DND-41 (cell line): ENCODE results near the gene CIRBP.
A peak's percentile ranks its signal among the peaks of the same experiment; 100 is the strongest.

Experiments used
- ATAC-seq: fragments of 200-7000 bp; cut with Tn5 transposase; 3 replicates; pipeline ENCODE4 v1.9.1; 2021; ENCODE audit warnings: low read depth; ENCODE audit not compliant: insufficient read depth
- DNase-seq: peaks from one replicate; pipeline ENCODE4 v3.0.0-alpha.2; 2020
- H2AFZ ChIP-seq: 2 replicates; pipeline ENCODE4 v1.6.0; 2012; ENCODE audit warnings: low read depth, low read length
- H3K27ac ChIP-seq: 2 replicates; pipeline ENCODE4 v1.5.1; 2012; ENCODE audit warnings: low read length, inconsistent platforms
- H3K27me3 ChIP-seq: fragments of 200-600 bp; sonication (generic); 2 replicates; pipeline ENCODE4 v1.6.0; 2012; ENCODE audit warnings: low read length, mild to moderate bottlenecking, inconsistent platforms; ENCODE audit not compliant: insufficient read depth, poor library complexity
- H3K36me3 ChIP-seq: 2 replicates; pipeline ENCODE4 v1.5.1; 2012; ENCODE audit warnings: low read length, inconsistent platforms; ENCODE audit not compliant: insufficient read depth
- H3K4me1 ChIP-seq: 2 replicates; pipeline ENCODE4 v1.5.1; 2012; ENCODE audit warnings: mild to moderate bottlenecking, low read length; ENCODE audit not compliant: insufficient read depth
- H3K4me2 ChIP-seq: 2 replicates; pipeline ENCODE4 v1.6.0; 2012; ENCODE audit warnings: mild to moderate bottlenecking, moderate library complexity, low read length, inconsistent platforms; ENCODE audit not compliant: insufficient read depth
- H3K4me3 ChIP-seq, 2 experiments: fragments of 200-600 bp in 1 of 2; shearing (Covaris generic) in 1 of 2; 2 replicates each; pipeline ENCODE4 v1.5.1; 2012 to 2016; ENCODE audit warnings: inconsistent platforms in 2 of 2, low read length in 2 of 2, mild to moderate bottlenecking in 2 of 2, low read depth in 1 of 2, moderate library complexity in 1 of 2
- H3K79me2 ChIP-seq: 2 replicates; pipeline ENCODE4 v1.6.0; 2012; ENCODE audit warnings: low read length, inconsistent platforms; ENCODE audit not compliant: insufficient read depth
- H3K9ac ChIP-seq: 2 replicates; pipeline ENCODE4 v1.6.0; 2012; ENCODE audit warnings: low read depth, mild to moderate bottlenecking, inconsistent platforms, low read length, moderate library complexity
- H3K9me3 ChIP-seq: 2 replicates; pipeline ENCODE4 v1.5.1; 2012; ENCODE audit warnings: low read length, moderate library complexity, mild to moderate bottlenecking, inconsistent platforms; ENCODE audit not compliant: insufficient read depth, severe bottlenecking
- H4K20me1 ChIP-seq: 2 replicates; pipeline ENCODE4 v1.6.0; 2012; ENCODE audit warnings: low read length; ENCODE audit not compliant: insufficient read depth
- EZH2 ChIP-seq: IDR thresholded peaks from 3 replicates; pipeline ENCODE4 v1.6.1; 2012; ENCODE audit warnings: borderline replicate concordance, low read depth, mild to moderate bottlenecking, moderate library complexity, low read length, inconsistent platforms; ENCODE audit not compliant: severe bottlenecking
- TF ChIP-seq, protein P1 (sequence below): IDR thresholded peaks from 2 replicates; pipeline ENCODE4 v1.5.1; 2012; ENCODE audit warnings: borderline replicate concordance, low read length, moderate library complexity, mild to moderate bottlenecking; ENCODE audit not compliant: poor library complexity, severe bottlenecking; ENCODE audit errors: extremely low read depth

The CIRBP gene

DNA sequence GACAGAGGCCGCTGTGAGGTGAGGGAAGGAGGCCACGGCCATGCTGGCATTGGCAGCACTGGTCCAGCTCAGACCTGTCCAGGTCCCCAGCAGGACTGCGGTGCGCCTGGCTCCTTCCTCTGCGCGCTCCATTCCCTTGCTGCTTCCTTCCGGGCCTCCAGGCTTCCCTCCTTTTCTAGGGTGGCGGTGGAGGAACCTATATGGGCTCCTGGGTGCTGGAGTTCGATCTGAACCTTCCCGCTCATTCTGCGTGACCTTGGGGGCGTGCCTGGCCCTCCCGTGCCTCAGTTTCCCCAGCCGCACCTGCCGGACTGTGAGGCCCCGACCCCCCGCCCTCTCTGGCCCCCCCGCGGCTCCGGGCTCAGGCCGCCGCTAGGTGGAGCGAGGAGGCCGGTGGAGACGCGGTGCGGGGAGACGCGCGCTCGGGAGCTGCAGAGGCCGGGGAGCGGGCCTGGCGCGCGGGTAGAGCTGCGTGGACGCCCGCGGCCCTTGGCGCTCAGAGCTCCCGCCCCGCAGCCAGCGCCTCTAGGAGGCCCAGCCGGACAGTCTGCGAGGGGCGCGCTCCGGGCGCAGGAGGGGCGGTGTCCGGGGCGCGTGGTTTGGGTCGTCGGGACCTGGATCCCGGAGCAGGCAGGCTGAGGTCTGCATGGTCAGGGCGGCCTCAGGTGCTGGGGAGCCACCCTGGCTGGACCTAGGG is 46.5 kb downstream of the CIRBP start:
- ATAC-seq: peak; percentile 69

DNA sequence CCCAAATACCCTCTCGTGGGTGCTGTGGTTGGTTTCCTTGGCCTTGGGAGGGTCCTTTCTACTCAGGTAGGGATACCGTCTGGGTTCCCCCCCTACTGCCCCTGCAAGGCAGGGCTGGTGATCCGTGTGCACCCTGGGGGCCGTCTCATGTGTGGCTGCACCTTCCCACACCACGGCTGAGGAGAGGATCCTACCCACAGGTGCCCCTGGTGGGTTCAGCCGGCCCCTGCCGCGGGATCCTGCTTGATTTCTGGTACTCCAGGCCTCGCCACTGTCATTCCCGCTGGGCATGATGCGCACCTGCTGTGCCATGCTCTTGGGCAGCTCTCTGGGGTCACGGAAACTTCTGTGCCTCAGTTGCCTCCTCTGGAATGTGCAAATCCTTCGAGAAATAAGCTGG is 47.3 kb downstream of the CIRBP start:
- ATAC-seq: no peak
- H2AFZ ChIP-seq: no peak overlapping the region
- H3K4me1 ChIP-seq: no peaks in the 10 kb centered on the region
- H3K4me2 ChIP-seq: no peak overlapping the region
- no peak overlapping the region for H3K4me3 ChIP-seq
- peaks cover 4% of the 10 kb centered on the region; the same call in 1 of the 2 replicates for H4K20me1 ChIP-seq
- no peaks in the 10 kb centered on the region for H3K9me3 ChIP-seq
- H3K9ac ChIP-seq: no peak overlapping the region
- peaks cover 18% of the 10 kb centered on the region for H3K27me3 ChIP-seq
- H3K79me2 ChIP-seq: no peaks in the 10 kb centered on the region
- no peak for DNase-seq
- no peaks in the 10 kb centered on the region for H3K36me3 ChIP-seq
- TF ChIP-seq EZH2: no peak
- TF ChIP-seq, protein P1, sequence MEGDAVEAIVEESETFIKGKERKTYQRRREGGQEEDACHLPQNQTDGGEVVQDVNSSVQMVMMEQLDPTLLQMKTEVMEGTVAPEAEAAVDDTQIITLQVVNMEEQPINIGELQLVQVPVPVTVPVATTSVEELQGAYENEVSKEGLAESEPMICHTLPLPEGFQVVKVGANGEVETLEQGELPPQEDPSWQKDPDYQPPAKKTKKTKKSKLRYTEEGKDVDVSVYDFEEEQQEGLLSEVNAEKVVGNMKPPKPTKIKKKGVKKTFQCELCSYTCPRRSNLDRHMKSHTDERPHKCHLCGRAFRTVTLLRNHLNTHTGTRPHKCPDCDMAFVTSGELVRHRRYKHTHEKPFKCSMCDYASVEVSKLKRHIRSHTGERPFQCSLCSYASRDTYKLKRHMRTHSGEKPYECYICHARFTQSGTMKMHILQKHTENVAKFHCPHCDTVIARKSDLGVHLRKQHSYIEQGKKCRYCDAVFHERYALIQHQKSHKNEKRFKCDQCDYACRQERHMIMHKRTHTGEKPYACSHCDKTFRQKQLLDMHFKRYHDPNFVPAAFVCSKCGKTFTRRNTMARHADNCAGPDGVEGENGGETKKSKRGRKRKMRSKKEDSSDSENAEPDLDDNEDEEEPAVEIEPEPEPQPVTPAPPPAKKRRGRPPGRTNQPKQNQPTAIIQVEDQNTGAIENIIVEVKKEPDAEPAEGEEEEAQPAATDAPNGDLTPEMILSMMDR: no peak
- H3K27ac ChIP-seq: no peak overlapping the region

More for the DNA sequence above, 46.5 kb downstream of the CIRBP start:
- no peak overlapping the region for H3K4me3 ChIP-seq
- no peak overlapping the region for H3K9ac ChIP-seq
- H3K27me3 ChIP-seq: peaks cover 18% of the 10 kb centered on the region
- TF ChIP-seq, protein P1: peak; percentile 36
- no peak for TF ChIP-seq EZH2
- no peaks in the 10 kb centered on the region for H3K79me2 ChIP-seq
- H3K4me2 ChIP-seq: no peak overlapping the region
- no peaks in the 10 kb centered on the region for H3K36me3 ChIP-seq
- H4K20me1 ChIP-seq: peaks cover 4% of the 10 kb centered on the region; the same call in 1 of the 2 replicates
- no peak overlapping the region for H2AFZ ChIP-seq
- H3K4me1 ChIP-seq: no peaks in the 10 kb centered on the region
- peak; percentile 29 for DNase-seq
- H3K9me3 ChIP-seq: no peaks in the 10 kb centered on the region
- H3K27ac ChIP-seq: no peak overlapping the region

DNA sequence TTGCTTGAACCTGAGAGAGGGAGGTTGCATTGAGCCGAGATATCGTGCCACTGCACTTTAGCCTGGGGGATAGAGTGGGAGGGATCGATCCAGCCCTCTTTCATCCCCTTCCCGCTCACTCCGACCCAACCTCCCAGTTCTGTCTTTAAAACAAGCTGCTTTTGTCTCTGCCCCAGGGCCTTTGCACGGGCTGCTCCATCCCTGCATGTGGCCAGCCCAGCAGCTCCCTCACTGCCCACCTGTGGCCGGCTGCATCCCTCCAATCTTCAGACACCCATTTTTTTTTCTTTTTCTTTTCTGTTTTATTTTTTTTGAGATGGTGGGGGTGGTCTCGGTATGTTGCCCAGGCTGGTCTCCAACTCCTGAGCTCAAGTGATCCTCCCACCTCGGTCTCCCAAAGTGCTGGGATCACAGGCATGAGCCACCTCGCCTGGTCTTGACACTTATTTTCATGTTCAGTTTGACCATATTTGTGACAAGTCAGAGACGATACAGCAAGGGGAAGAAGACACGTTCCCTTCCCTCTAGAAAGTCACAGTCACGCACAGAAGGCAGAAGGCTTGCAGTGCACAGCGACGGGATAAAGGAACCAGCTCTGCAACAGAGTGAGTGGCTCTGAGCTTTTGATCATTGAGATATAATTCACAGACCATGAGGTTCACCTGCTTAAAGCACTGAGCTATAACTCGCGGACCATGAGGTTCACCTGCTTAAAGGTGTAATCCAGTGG is 48.3 kb downstream of the CIRBP start:
- H3K9ac ChIP-seq: no peak overlapping the region
- no peaks in the 10 kb centered on the region for H3K4me1 ChIP-seq
- no peaks in the 10 kb centered on the region for H3K79me2 ChIP-seq
- ATAC-seq: no peak
- H3K27ac ChIP-seq: no peak overlapping the region
- H3K9me3 ChIP-seq: no peaks in the 10 kb centered on the region
- no peak for TF ChIP-seq EZH2
- TF ChIP-seq, protein P1: no peak
- peaks cover 4% of the 10 kb centered on the region; the same call in 1 of the 2 replicates for H4K20me1 ChIP-seq
- no peaks in the 10 kb centered on the region for H3K36me3 ChIP-seq
- no peak for DNase-seq
- no peak overlapping the region for H3K4me3 ChIP-seq
- H2AFZ ChIP-seq: no peak overlapping the region
- H3K27me3 ChIP-seq: peaks cover 18% of the 10 kb centered on the region
- H3K4me2 ChIP-seq: no peak overlapping the region
